H9 (cell line): ENCODE measurements around the gene C17orf50. TPM values are rescaled to one million over a fixed set of nuclear protein-coding genes. Genes with fewer than 3 reads are reported as not detected.
A peak's percentile ranks its signal among the peaks of the same experiment; 100 is the strongest.

ENCODE experiments used
- DNase-seq: peaks from one replicate; pipeline ENCODE4 v3.0.0-alpha.2; 2017
- H2AFZ ChIP-seq: one replicate; pipeline ENCODE4 v1.6.1; 2013; ENCODE audit warnings: mild to moderate bottlenecking, low read length, control low read depth, moderate library complexity
- H2AK5ac ChIP-seq: 2 replicates; pipeline ENCODE4 v1.6.1; 2013; ENCODE audit warnings: low read length, control low read depth, mixed read lengths; ENCODE audit not compliant: insufficient read length
- H2BK120ac ChIP-seq: one replicate; pipeline ENCODE4 v1.6.1; 2013; ENCODE audit warnings: low read depth, mild to moderate bottlenecking, low read length, control low read depth, inconsistent platforms; ENCODE audit not compliant: poor library complexity, severe bottlenecking
- H2BK12ac ChIP-seq: 2 replicates; pipeline ENCODE4 v1.6.1; 2013; ENCODE audit warnings: low read length, control low read depth, mixed read lengths, low read depth; ENCODE audit not compliant: insufficient read length
- H2BK15ac ChIP-seq: 2 replicates; pipeline ENCODE4 v1.6.1; 2013; ENCODE audit warnings: low read depth, low read length, control low read depth
- H2BK20ac ChIP-seq: one replicate; pipeline ENCODE4 v1.6.1; 2013; ENCODE audit warnings: low read depth, mild to moderate bottlenecking, low read length, control low read depth, inconsistent platforms; ENCODE audit not compliant: poor library complexity, severe bottlenecking
- H2BK5ac ChIP-seq: 2 replicates; pipeline ENCODE4 v1.6.1; 2013; ENCODE audit warnings: low read length, control low read depth, mixed read lengths; ENCODE audit not compliant: insufficient read length
- H3K14ac ChIP-seq: 2 replicates; pipeline ENCODE4 v1.6.1; 2013; ENCODE audit warnings: low read length, control low read depth; ENCODE audit not compliant: insufficient read depth
- H3K18ac ChIP-seq: 2 replicates; pipeline ENCODE4 v1.6.1; 2013; ENCODE audit warnings: low read depth, mild to moderate bottlenecking, mixed read lengths, low read length, control low read depth; ENCODE audit not compliant: insufficient read length
- H3K23ac ChIP-seq: 2 replicates; pipeline ENCODE4 v1.6.1; 2013; ENCODE audit warnings: low read length, control low read depth, mixed read lengths, low read depth; ENCODE audit not compliant: insufficient read length
- H3K23me2 ChIP-seq: 2 replicates; pipeline ENCODE4 v1.6.1; 2013; ENCODE audit warnings: low read depth, mild to moderate bottlenecking, mixed read lengths, low read length, control low read depth; ENCODE audit not compliant: insufficient read length, poor library complexity, severe bottlenecking
- H3K27ac ChIP-seq: 2 replicates; pipeline ENCODE4 v1.5.1; 2013; ENCODE audit warnings: low read length, control low read depth, mixed read lengths, low read depth; ENCODE audit not compliant: insufficient read length
- H3K27me3 ChIP-seq: 2 replicates; pipeline ENCODE4 v1.6.1; 2013; ENCODE audit warnings: low read length, control low read depth, inconsistent platforms; ENCODE audit not compliant: insufficient read depth
- H3K4ac ChIP-seq: 2 replicates; pipeline ENCODE4 v1.6.1; 2013; ENCODE audit warnings: low read depth, mild to moderate bottlenecking, control low read depth, inconsistent platforms, low read length, moderate library complexity
- H3K4me1 ChIP-seq: 2 replicates; pipeline ENCODE4 v1.6.1; 2013; ENCODE audit warnings: low read length, control low read depth, inconsistent platforms; ENCODE audit not compliant: insufficient read depth
- H3K4me2 ChIP-seq: 2 replicates; pipeline ENCODE4 v1.6.1; 2013; ENCODE audit warnings: low read length, control low read depth, mixed read lengths; ENCODE audit not compliant: insufficient read length, insufficient read depth
- H3K56ac ChIP-seq: 2 replicates; pipeline ENCODE4 v1.6.1; 2013; ENCODE audit warnings: low read depth, mild to moderate bottlenecking, mixed read lengths, low read length, control low read depth; ENCODE audit not compliant: insufficient read length
- H3K79me1 ChIP-seq: 2 replicates; pipeline ENCODE4 v1.6.1; 2013; ENCODE audit warnings: low read depth, mild to moderate bottlenecking, moderate library complexity, low read length, control low read depth, inconsistent platforms; ENCODE audit not compliant: insufficient read depth, poor library complexity, severe bottlenecking
- H3K79me2 ChIP-seq: 2 replicates; pipeline ENCODE4 v1.6.1; 2013; ENCODE audit warnings: low read length, control low read depth, inconsistent platforms; ENCODE audit not compliant: insufficient read depth
- H3K9ac ChIP-seq: 2 replicates; pipeline ENCODE4 v1.6.1; 2013; ENCODE audit warnings: low read length, control low read depth, mixed read lengths; ENCODE audit not compliant: insufficient read length; ENCODE audit errors: extremely low read depth
- H3K9me3 ChIP-seq: one replicate; pipeline ENCODE4 v1.6.1; 2013; ENCODE audit warnings: low read depth, low read length, inconsistent platforms; ENCODE audit not compliant: control insufficient read depth
- H3T11ph ChIP-seq: one replicate; pipeline ENCODE4 v1.6.1; 2013; ENCODE audit warnings: mild to moderate bottlenecking, low read length, control low read depth, inconsistent platforms
- H4K20me1 ChIP-seq: one replicate; pipeline ENCODE4 v1.6.1; 2013; ENCODE audit not compliant: control insufficient read depth, insufficient read length, insufficient read depth
- H4K5ac ChIP-seq: 2 replicates; pipeline ENCODE4 v1.6.1; 2013; ENCODE audit warnings: low read depth, mild to moderate bottlenecking, mixed read lengths, low read length, control low read depth; ENCODE audit not compliant: insufficient read length
- H4K8ac ChIP-seq: replicated peaks from 2 replicates; pipeline ENCODE4 v1.6.1; 2013; ENCODE audit warnings: low read length, control low read depth, mixed read lengths, low read depth; ENCODE audit not compliant: insufficient read length
- H4K91ac ChIP-seq: 2 replicates; pipeline ENCODE4 v1.6.1; 2013; ENCODE audit warnings: low read depth, mild to moderate bottlenecking, moderate library complexity, mixed read lengths, low read length, control low read depth; ENCODE audit not compliant: insufficient read length
- H3K27ac Mint-ChIP-seq, 3 experiments: 2 replicates in 2 of 3; 3 replicates in 1 of 3; pipeline ENCODE4 v1.8.0; 2020 to 2021; ENCODE audit warnings: mixed read lengths in 3 of 3, mild to moderate bottlenecking in 1 of 3, moderate library complexity in 1 of 3
- H3K27me3 Mint-ChIP-seq: 2 replicates; pipeline ENCODE4 v1.8.0; 2021; ENCODE audit warnings: low read depth, mild to moderate bottlenecking, moderate library complexity, mixed read lengths
- H3K36me3 Mint-ChIP-seq, 3 experiments: 2 replicates in 2 of 3; 3 replicates in 1 of 3; pipeline ENCODE4 v1.8.0; 2020 to 2021; ENCODE audit warnings: low read depth in 3 of 3, mixed read lengths in 3 of 3; ENCODE audit not compliant: insufficient read depth in 1 of 3
- H3K4me1 Mint-ChIP-seq, 2 experiments: 2 replicates each; pipeline ENCODE4 v1.8.0; 2020; ENCODE audit warnings: mixed read lengths in 2 of 2
- H3K4me3 Mint-ChIP-seq, 2 experiments: 2 replicates in 1 of 2; 3 replicates in 1 of 2; pipeline ENCODE4 v1.8.0; 2020 to 2021; ENCODE audit warnings: mild to moderate bottlenecking in 2 of 2, mixed read lengths in 2 of 2, moderate library complexity in 1 of 2
- H3K9me3 Mint-ChIP-seq, 2 experiments: 2 replicates in 1 of 2; 3 replicates in 1 of 2; pipeline ENCODE4 v1.8.0; 2020; ENCODE audit warnings: mild to moderate bottlenecking in 2 of 2, mixed read lengths in 2 of 2, moderate library complexity in 1 of 2
- CTCF ChIP-seq: fragments of 200-600 bp; sonication (generic); conservative IDR thresholded peaks from 3 replicates; pipeline ENCODE4 v1.8.0; 2021; ENCODE audit warnings: antibody characterized with exemption, mild to moderate bottlenecking
- WGBS: extraction: QIAGEN DNeasy Blood & Tissue Kit; methylation state at CpG from one replicate; pipeline ENCODE4 v1.1.7; 2013; ENCODE audit warnings: missing lambda C conversion rate, low lambda C conversion rate, mixed read lengths; ENCODE audit not compliant: insufficient read length; ENCODE audit errors: extremely low coverage; 5-methylcytosine and 5-hydroxymethylcytosine counted together
- total RNA-seq: library from RNA; stranded (reverse); gene quantifications from 2 replicates; pipeline ENCODE4 v1.2.1, GENCODE V29; 2021

C17orf50 gene
- total RNA-seq, 1 experiment from 2014 or later = not detected

- TF ChIP-seq CTCF = no peak
- H2BK15ac ChIP-seq = no peak overlapping the region
- H4K91ac ChIP-seq = no peak overlapping the region
- H3K23ac ChIP-seq = no peak overlapping the region
- H3K79me2 ChIP-seq = no peaks in the 10 kb centered on the region
- H3K4me3 Mint-ChIP-seq = no peak overlapping the region; a peak in 1 of 5 replicates
- H3K4me2 ChIP-seq = no peak overlapping the region
- H3K9me3 Mint-ChIP-seq = peaks cover 0 to 6% of the 10 kb centered on the region in 2 experiments; a peak in 2 of 5 replicates
- H3K27me3 ChIP-seq = peaks cover 19% of the 10 kb centered on the region; the same call in 1 of the 2 replicates
- H3K23me2 ChIP-seq = peaks cover 4% of the 10 kb centered on the region
- H3T11ph ChIP-seq = no peak overlapping the region
- no peak overlapping the region for H2BK5ac ChIP-seq
- peak; percentile 75 for DNase-seq
- H4K20me1 ChIP-seq = no peaks in the 10 kb centered on the region
- H3K4ac ChIP-seq = no peak overlapping the region
- H3K4me1 Mint-ChIP-seq = peaks cover 7 to 16% of the 10 kb centered on the region in 2 experiments
- H2BK120ac ChIP-seq = no peak overlapping the region
- H3K9ac ChIP-seq = no peak overlapping the region
- H3K14ac ChIP-seq = no peak overlapping the region
- no peaks in the 10 kb centered on the region; a peak in 1 of 7 replicates for H3K36me3 Mint-ChIP-seq
- no CpG with 5 or more reads among the region's 7 CpGs for WGBS
- no peak overlapping the region for H2BK20ac ChIP-seq
- no peak overlapping the region for H4K8ac ChIP-seq
- H2BK12ac ChIP-seq = no peak overlapping the region
- H2AFZ ChIP-seq = no peak overlapping the region
- no peak overlapping the region for H4K5ac ChIP-seq
- H3K18ac ChIP-seq = no peak overlapping the region
- no peak overlapping the region for H3K56ac ChIP-seq
- H3K9me3 ChIP-seq = no peaks in the 10 kb centered on the region
- no peak overlapping the region for H2AK5ac ChIP-seq
- H3K27ac ChIP-seq = no peak overlapping the region
- H3K4me1 ChIP-seq = no peaks in the 10 kb centered on the region
- no peak overlapping the region; a peak in 1 of 7 replicates for H3K27ac Mint-ChIP-seq
- peaks cover 59% of the 10 kb centered on the region for H3K27me3 Mint-ChIP-seq
- H3K79me1 ChIP-seq = no peaks in the 10 kb centered on the region
These were observed 16.9 kb upstream of the C17orf50 start for GRCh38 chr17:35743626-35744328.
